Stomach (tissue), 9 donors: ENCODE measurements around the gene ENKD1. TPM values are rescaled to one million over a fixed set of nuclear protein-coding genes. Genes with fewer than 3 reads are reported as not detected.

Source experiments
- DNase-seq, 2 donors: peaks; one replicate each; pipeline versions ENCODE4 v3.0.0 to v3.0.0-alpha.2; 2013 to 2019
- H3K27ac ChIP-seq, 5 donors: fragments of 200-600 bp in 4 of 5; sonication (generic) in 4 of 5; one replicate each; pipeline ENCODE4 v1.5.1; 2013 to 2019; ENCODE audit warnings: mild to moderate bottlenecking in 1 of 5, moderate library complexity in 1 of 5
- H3K27me3 ChIP-seq, 3 donors: fragments of 200-600 bp; sonication (generic); one replicate each; pipeline ENCODE4 v1.5.1; 2017 to 2019; ENCODE audit warnings: mixed run types in 1 of 3
- H3K36me3 ChIP-seq, 4 donors: fragments of 200-600 bp; sonication (generic); 1 replicate in 3 of 4; 2 replicates in 1 of 4; pipeline ENCODE4 v1.5.1; 2016 to 2019
- H3K4me1 ChIP-seq, 4 donors: fragments of 200-600 bp; sonication (generic); one replicate each; pipeline ENCODE4 v1.5.1; 2016 to 2019
- H3K4me3 ChIP-seq, 4 donors: fragments of 200-600 bp; sonication (generic) in 3 of 4; one replicate each; pipeline ENCODE4 v1.5.1; 2016 to 2019; ENCODE audit warnings: mild to moderate bottlenecking in 1 of 4
- H3K9me3 ChIP-seq, 4 donors: fragments of 200-600 bp; sonication (generic); one replicate each; pipeline ENCODE4 v1.5.1; 2016 to 2019
- CTCF ChIP-seq, 7 experiments: fragments of 450-650 bp in 4 of 7; fragments of 200-600 bp in 3 of 7; sonication (generic) in 3 of 7; IDR thresholded peaks; one replicate each; pipeline ENCODE4 v1.5.1; 2016 to 2019; ENCODE audit warnings: antibody characterized with exemption in 7 of 7, control low read depth in 2 of 7, mild to moderate bottlenecking in 1 of 7
- EP300 ChIP-seq: sonication (generic); formaldehyde crosslinking; IDR thresholded peaks from one replicate; pipeline ENCODE4 v1.6.1; 2017; ENCODE audit warnings: antibody characterized with exemption
- POLR2A ChIP-seq, 4 donors: fragments of 450-650 bp; IDR thresholded peaks; one replicate each; pipeline ENCODE4 v1.6.1; 2016; ENCODE audit warnings: antibody characterized with exemption in 4 of 4, control low read depth in 2 of 4, mild to moderate bottlenecking in 1 of 4, moderate library complexity in 1 of 4
- POLR2AphosphoS5 ChIP-seq, 3 donors: sonication (generic); formaldehyde crosslinking; IDR thresholded peaks; one replicate each; pipeline ENCODE4 v1.6.1; 2016; ENCODE audit warnings: antibody characterized with exemption in 3 of 3
- WGBS, 5 donors: extraction: QIAGEN DNeasy Blood & Tissue Kit in 3 of 5; methylation state at CpG; one replicate each; pipeline versions ENCODE4 v1.1.5 to v1.1.7; 2013 to 2018; 5-methylcytosine and 5-hydroxymethylcytosine counted together
- intact Hi-C: fragments of 100-400 bp; cut with DNase I; formaldehyde crosslinking; loops from one replicate; pipeline ENCODE4 v1.15.1; 2023; ENCODE audit warnings: low total_unique reads
- polyA plus RNA-seq, 3 donors: library from polyadenylated mRNA; stranded (reverse); fragments of 200-250 nt; gene quantifications; one replicate each; pipeline ENCODE4 v1.2.3, GENCODE V29; 2013
- total RNA-seq, 5 donors: library from RNA; depleted of rRNA; stranded (reverse); fragments of >200 nt; gene quantifications; one replicate each; pipeline versions ENCODE4 v1.1.0 to v1.2.3, GENCODE V29; 2014 to 2016
- donor health status: healthy with polysubstance abuse.
- donor health status: Bipolar disorder and iron deficiency.
- donor health status: healthy.

The ENKD1 gene
- total and polyA plus RNA-seq, 8 donors: 5.8 to 113 (median 20.1) TPM

- Histone ChIP-seq H3K27me3 (no peaks in the 10 kb centered on the region), H3K36me3 (peaks cover 9 to 45% (median 37%) of the 10 kb centered on the region in 4 donors), H3K4me3 (peak within 1 kb of the TSS; percentile 57 to 85 (median 82)), H3K4me1 (peaks cover 20 to 41% (median 35%) of the 10 kb centered on the region in 4 donors), H3K9me3 (no peaks in the 10 kb centered on the region), H3K27ac (peak within 1 kb of the TSS; percentile 92 to 97 (median 96))
- intact Hi-C loops: no loop called here
- WGBS, 5 donors: 0 to 1% (median 0%) methylated on average over 24 to 48 of the region's 48 CpGs
- DNase-seq: peak; percentile 94 to 99
- TF ChIP-seq CTCF (IDR thresholded peaks at IDR 0.05) (peak in 1 of 7 experiments; percentile 2), EP300 (no peak), POLR2A (IDR thresholded peaks at IDR 0.05) (no peak), POLR2AphosphoS5 (IDR thresholded peaks at IDR 0.05) (peak; percentile 33 to 72 (median 69))
These were observed 6.0 kb downstream of the ENKD1 start, which contains the start of gene PARD6A for GRCh38 chr16:67660564-67661028. Gene PARD6A, plus strand, starts transcription at chr16:67660960. Its CDS starts 79 bp downstream, at chr16:67661039.

- Histone ChIP-seq H3K36me3 (peaks cover 9 to 43% (median 37%) of the 10 kb centered on the region in 4 donors), H3K4me1 (peaks cover 20 to 34% (median 30%) of the 10 kb centered on the region in 4 donors), H3K9me3 (no peaks in the 10 kb centered on the region), H3K4me3 (peak within 1 kb of the TSS; percentile 57 to 85 (median 82)), H3K27ac (peak within 1 kb of the TSS; percentile 92 to 97 (median 96)), H3K27me3 (peaks cover 0 to 5% (median under 1%) of the 10 kb centered on the region in 3 donors)
- 0 to 1% (median 0%) methylated on average over 26 to 83 of the region's 83 CpGs for WGBS, 5 donors
- DNase-seq: peak; percentile 92 to 97
- TF ChIP-seq CTCF (IDR thresholded peaks at IDR 0.05) (no peak), POLR2AphosphoS5 (IDR thresholded peaks at IDR 0.05) (peak; percentile 83 to 88 (median 86)), EP300 (no peak), POLR2A (IDR thresholded peaks at IDR 0.05) (peak in 1 of 4 donors; percentile 70)
- intact Hi-C loops: no loop called here
These were observed 6.6 kb downstream of the ENKD1 start, which contains the start of gene ACD for GRCh38 chr16:67659675-67660563. Gene ACD, minus strand, starts transcription at chr16:67660260. Its CDS starts 40 bp downstream, at chr16:67660220.

- WGBS, 5 donors: 32 to 47% (median 35%) methylated on average over 17 to 21 of the region's 21 CpGs
- Histone ChIP-seq H3K4me3 (peak overlapping the region; percentile 57 to 85 (median 82)), H3K4me1 (peaks cover 20 to 31% (median 28%) of the 10 kb centered on the region in 4 donors), H3K36me3 (peaks cover 9 to 38% (median 36%) of the 10 kb centered on the region in 4 donors), H3K9me3 (no peaks in the 10 kb centered on the region), H3K27ac (peak overlapping the region in 3 of 5 donors; percentile 92 to 97 (median 97)), H3K27me3 (peaks cover 1 to 14% (median 9%) of the 10 kb centered on the region in 3 donors)
- intact Hi-C loops: no loop called here
- TF ChIP-seq POLR2A (IDR thresholded peaks at IDR 0.05): no peak
- no peak for TF ChIP-seq CTCF (IDR thresholded peaks at IDR 0.05)
- no peak for TF ChIP-seq EP300
- no peak for TF ChIP-seq POLR2AphosphoS5 (IDR thresholded peaks at IDR 0.05)
- no peak for DNase-seq
These were observed 7.5 kb downstream of the ENKD1 start for GRCh38 chr16:67658849-67659674.
